T-helper 9 cell (primary cell): ENCODE data around the gene TRIM13.
"Not testable (repeated sequence)": the region's sequence is repeated elsewhere in the genome, so short reads cannot be mapped to it uniquely, and the experiment has no call there.

Experiments
- DNase-seq: peaks from one replicate; pipeline ENCODE4 v3.0.0-alpha.2; 2020
- total RNA-seq, 2 donors: gene quantifications; one replicate each; lab custom pipeline; 2026; lab: John Stamatoyannopoulos, UW

The TRIM13 gene
- 31.4 to 65.5 reads per million in 2 donors for total RNA-seq

GRCh38 chr13:49996951-49997895 is at the start of gene TRIM13:
Gene TRIM13, plus strand, starts transcription at chr13:49997042. Its CDS starts 14,899 bp downstream, at chr13:50011941.
- DNase-seq = peak; percentile 67

GRCh38 chr13:49948777-49949270 is 48.0 kb upstream of the TRIM13 start:
- DNase-seq = not testable (repeated sequence)

GRCh38 chr13:49951754-49952535 is 44.9 kb upstream of the TRIM13 start:
- no peak for DNase-seq

GRCh38 chr13:49953560-49953959 is 43.3 kb upstream of the TRIM13 start:
- DNase-seq = no peak

GRCh38 chr13:49954674-49955455 is 42.0 kb upstream of the TRIM13 start:
- DNase-seq = no peak

GRCh38 chr13:49956131-49956530 is 40.7 kb upstream of the TRIM13 start:
- DNase-seq = no peak

- DNase-seq = no peak
Observed at GRCh38 chr13:49958321-49958720, 38.5 kb upstream of the TRIM13 start.

- no peak for DNase-seq
Observed at GRCh38 chr13:49967456-49967855, 29.4 kb upstream of the TRIM13 start.

GRCh38 chr13:49972709-49973108 is 24.1 kb upstream of the TRIM13 start:
- DNase-seq = no peak

GRCh38 chr13:49975826-49976225 is 21.0 kb upstream of the TRIM13 start:
- no peak for DNase-seq

- DNase-seq = peak; percentile 75
Observed at GRCh38 chr13:49976314-49977258, 20.3 kb upstream of the TRIM13 start.

- no peak for DNase-seq
Observed at GRCh38 chr13:49977992-49978391, 18.9 kb upstream of the TRIM13 start.

- no peak for DNase-seq
Observed at GRCh38 chr13:49980266-49980665, 16.6 kb upstream of the TRIM13 start.

GRCh38 chr13:49985129-49985528 is 11.7 kb upstream of the TRIM13 start:
- DNase-seq = no peak

GRCh38 chr13:49986471-49986870 is 10.4 kb upstream of the TRIM13 start:
- no peak for DNase-seq

GRCh38 chr13:49990612-49991011 is 6.2 kb upstream of the TRIM13 start:
- not testable (repeated sequence) for DNase-seq

- DNase-seq = no peak
Observed at GRCh38 chr13:49993111-49993510, 3.7 kb upstream of the TRIM13 start.

- no peak for DNase-seq
Observed at GRCh38 chr13:49993666-49994065, 3.2 kb upstream of the TRIM13 start.

GRCh38 chr13:49995625-49996101 is 1.2 kb upstream of the TRIM13 start:
- DNase-seq = no peak

GRCh38 chr13:49996161-49996915 is 504 bp upstream of the TRIM13 start:
- peak; percentile 82 for DNase-seq
